Neuron (in vitro differentiated cells): Measurements from ENCODE around the gene SLC26A5.

Experiments
- H2AFZ ChIP-seq: one replicate; pipeline ENCODE4 v1.6.1; 2013; ENCODE audit warnings: low read depth, mild to moderate bottlenecking, inconsistent platforms, low read length, moderate library complexity
- H3K27me3 ChIP-seq: one replicate; pipeline ENCODE4 v1.6.1; 2013; ENCODE audit warnings: low read length; ENCODE audit not compliant: insufficient read depth
- H3K36me3 ChIP-seq: one replicate; pipeline ENCODE4 v1.6.1; 2013; ENCODE audit warnings: low read length; ENCODE audit not compliant: insufficient read depth
- H3K4me1 ChIP-seq: one replicate; pipeline ENCODE4 v1.6.1; 2013; ENCODE audit warnings: low read length; ENCODE audit not compliant: insufficient read depth
- H3K4me3 ChIP-seq: 2 replicates; pipeline ENCODE4 v1.5.1; 2013; ENCODE audit warnings: mild to moderate bottlenecking, low read length, moderate library complexity
- H3K9me3 ChIP-seq: one replicate; pipeline ENCODE4 v1.6.1; 2013; ENCODE audit warnings: low read length

Gene SLC26A5

GRCh38 chr7:103348959-103349358, 97.0 kb downstream of the SLC26A5 start:
- no peak overlapping the region for H2AFZ ChIP-seq
- H3K9me3 ChIP-seq: no peaks in the 10 kb centered on the region

GRCh38 chr7:103348452-103348851, 97.6 kb downstream of the SLC26A5 start:
- Histone ChIP-seq H3K4me3 (peak overlapping the region; percentile 71), H2AFZ (no peak overlapping the region), H3K36me3 (peaks cover 16% of the 10 kb centered on the region), H3K27me3 (no peaks in the 10 kb centered on the region), H3K9me3 (no peaks in the 10 kb centered on the region), H3K4me1 (peaks cover 24% of the 10 kb centered on the region)

More at GRCh38 chr7:103348959-103349358, 97.0 kb downstream of the SLC26A5 start:
- peaks cover 19% of the 10 kb centered on the region for H3K36me3 ChIP-seq
- peak overlapping the region; percentile 71 for H3K4me3 ChIP-seq
- peaks cover 19% of the 10 kb centered on the region for H3K4me1 ChIP-seq
- no peaks in the 10 kb centered on the region for H3K27me3 ChIP-seq

DNA sequence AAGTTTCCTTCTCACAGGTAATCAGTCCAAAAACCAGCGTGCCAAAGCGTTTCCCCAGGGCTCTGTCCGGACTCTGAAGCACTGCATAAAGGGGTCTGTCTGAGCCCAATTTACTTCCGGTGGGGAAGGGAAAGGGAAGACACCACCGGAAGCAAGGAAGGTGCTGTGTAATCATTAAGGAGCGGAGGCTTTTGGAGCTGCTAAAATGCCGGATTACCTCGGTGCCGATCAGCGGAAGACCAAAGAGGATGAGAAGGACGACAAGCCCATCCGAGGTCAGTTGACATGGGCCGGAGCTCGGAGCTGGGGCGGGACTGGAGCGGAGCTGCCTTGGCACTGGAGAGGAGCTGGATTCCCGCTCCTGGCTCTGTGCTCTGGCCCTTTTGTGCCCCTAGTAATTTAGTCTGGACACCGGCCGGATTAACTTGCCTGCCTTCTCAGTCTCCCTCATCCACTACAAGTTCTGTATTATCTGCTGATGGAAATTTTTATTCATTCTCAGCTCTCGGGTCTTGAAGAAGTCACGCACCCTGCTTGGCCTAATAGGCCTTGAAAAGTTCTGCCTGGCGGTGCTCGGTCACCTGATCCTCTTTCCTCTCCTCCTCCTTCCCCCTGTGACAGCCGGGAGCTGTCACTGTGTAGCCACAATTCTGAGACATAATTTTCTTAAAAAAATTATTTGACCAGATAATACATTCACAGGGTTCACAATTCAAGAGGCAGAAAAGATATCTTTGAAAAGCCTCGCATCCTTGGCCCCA, 98.3 kb downstream of the SLC26A5 start, which contains the start of gene PSMC2:
TSS of gene PSMC2 (plus strand) at position 137 of the 761 bp plus-strand sequence. CDS start at position 206, 69 bp downstream.
- no peaks in the 10 kb centered on the region for H3K9me3 ChIP-seq
- H3K4me3 ChIP-seq: peak within 1 kb of the TSS; percentile 71
- H3K36me3 ChIP-seq: peaks cover 9% of the 10 kb centered on the region
- peaks cover 27% of the 10 kb centered on the region for H3K4me1 ChIP-seq
- peak within 1 kb of the TSS; percentile 90 for H2AFZ ChIP-seq
- H3K27me3 ChIP-seq: no peaks in the 10 kb centered on the region

DNA sequence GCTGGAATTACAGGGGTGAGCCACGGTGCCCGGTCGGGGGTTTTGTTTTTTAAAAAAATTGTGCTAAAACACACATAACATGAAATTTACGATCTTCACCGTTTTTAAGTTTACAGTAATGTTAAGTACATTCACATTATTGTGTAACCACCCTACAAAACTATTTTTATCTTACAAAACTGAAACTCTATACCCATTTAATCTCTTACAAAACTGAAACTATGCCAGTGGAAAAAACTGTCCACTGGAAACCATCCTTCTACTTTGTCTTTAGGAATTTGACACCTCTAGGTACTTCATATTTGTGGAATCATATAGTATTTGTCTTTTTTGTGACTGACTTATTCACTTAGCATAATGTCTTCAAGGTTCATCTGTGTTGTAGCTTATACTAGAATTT, 99.6 kb downstream of the SLC26A5 start:
- Histone ChIP-seq H2AFZ (peak overlapping the region; percentile 90), H3K4me1 (peaks cover 27% of the 10 kb centered on the region), H3K9me3 (no peaks in the 10 kb centered on the region), H3K27me3 (no peaks in the 10 kb centered on the region), H3K36me3 (peaks cover 12% of the 10 kb centered on the region), H3K4me3 (peak overlapping the region; percentile 71)

GRCh38 chr7:103344453-103345149, 101.4 kb downstream of the SLC26A5 start, which contains the start of gene DNAJC2:
Gene DNAJC2, minus strand, starts transcription at chr7:103344767. Its CDS starts 145 bp downstream, at chr7:103344622.
- no peaks in the 10 kb centered on the region for H3K9me3 ChIP-seq
- no peaks in the 10 kb centered on the region for H3K27me3 ChIP-seq
- H3K4me3 ChIP-seq: peak within 1 kb of the TSS; percentile 79
- H3K36me3 ChIP-seq: peaks cover 23% of the 10 kb centered on the region
- peak within 1 kb of the TSS; percentile 99 for H2AFZ ChIP-seq
- H3K4me1 ChIP-seq: peaks cover 27% of the 10 kb centered on the region

DNA sequence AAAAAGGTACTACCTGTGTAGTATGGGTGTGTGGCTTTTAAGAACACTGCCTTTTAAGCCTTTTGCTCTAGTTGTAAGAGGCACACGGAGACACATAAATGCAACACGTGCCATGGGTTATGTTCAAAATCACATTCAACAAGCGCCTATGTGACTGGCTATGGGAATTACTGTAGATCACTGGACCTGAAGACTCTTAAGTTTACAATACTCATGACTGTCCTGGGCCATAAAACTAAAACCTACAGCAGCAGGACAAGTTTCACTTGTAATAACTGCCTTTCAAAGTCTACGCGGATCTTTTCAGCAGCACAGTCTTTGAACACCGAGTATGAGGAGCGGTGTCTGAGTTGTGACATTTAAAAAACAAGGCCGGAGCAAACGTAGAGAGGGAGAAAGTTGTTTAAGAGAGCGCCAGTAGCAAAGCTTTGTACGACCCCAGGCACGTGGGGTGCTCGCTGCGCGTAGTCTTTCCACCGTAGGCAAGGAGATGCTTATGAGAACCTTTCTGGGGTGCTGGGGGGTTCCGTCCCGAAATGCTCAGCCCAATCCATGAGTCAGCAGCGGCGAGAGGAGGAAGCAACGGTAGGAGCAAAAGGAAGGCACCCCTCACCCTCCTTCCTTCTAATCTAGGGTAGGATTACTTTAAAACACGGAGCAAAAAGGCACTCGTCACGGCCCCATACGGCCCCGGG, 102.1 kb downstream of the SLC26A5 start:
- Histone ChIP-seq H3K27me3 (no peaks in the 10 kb centered on the region), H3K4me1 (peaks cover 22% of the 10 kb centered on the region), H2AFZ (peak overlapping the region; percentile 99), H3K9me3 (no peaks in the 10 kb centered on the region), H3K4me3 (peak overlapping the region; percentile 79), H3K36me3 (peaks cover 29% of the 10 kb centered on the region)

DNA sequence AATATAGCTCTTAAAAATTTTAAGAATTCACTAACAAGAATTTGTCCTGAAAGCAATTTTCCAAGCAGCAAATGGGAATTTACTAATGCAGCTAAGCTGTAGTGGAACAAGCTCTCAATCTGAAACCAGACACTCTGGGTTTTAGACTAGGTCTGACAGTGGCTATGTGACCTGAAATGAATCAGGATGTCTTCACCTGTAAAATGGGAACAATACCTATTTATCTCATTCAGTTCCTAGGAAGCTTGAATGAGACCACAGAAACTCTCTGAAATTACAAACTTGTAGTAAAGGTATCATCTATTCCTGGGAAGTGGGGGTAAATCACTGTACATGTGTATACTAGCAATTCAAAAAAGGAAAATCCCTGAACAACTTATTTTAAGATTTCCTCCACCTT, 102.7 kb downstream of the SLC26A5 start:
- no peak overlapping the region for H2AFZ ChIP-seq
- H3K9me3 ChIP-seq: no peaks in the 10 kb centered on the region
- H3K27me3 ChIP-seq: no peaks in the 10 kb centered on the region
- H3K36me3 ChIP-seq: peaks cover 31% of the 10 kb centered on the region
- H3K4me3 ChIP-seq: peak overlapping the region; percentile 79
- peaks cover 17% of the 10 kb centered on the region for H3K4me1 ChIP-seq

DNA sequence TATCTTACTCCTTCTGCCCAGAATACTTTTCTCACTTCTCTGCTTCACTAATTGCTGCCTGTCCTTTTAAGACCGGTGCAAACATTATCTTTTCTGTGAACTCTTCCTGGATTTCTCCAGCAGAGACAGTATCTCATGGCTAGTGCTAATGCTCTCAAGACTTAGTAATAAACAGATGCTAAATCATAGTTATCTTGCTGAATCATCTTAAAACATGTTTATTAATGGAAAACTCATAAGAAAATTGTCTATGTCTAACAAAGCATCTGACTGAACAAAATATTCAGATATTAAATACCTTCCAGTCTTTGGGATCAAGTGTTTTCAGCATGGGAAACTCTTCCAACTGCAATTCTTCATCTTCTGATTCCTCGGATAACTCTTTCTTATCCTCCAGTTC, 104.5 kb downstream of the SLC26A5 start:
- no peaks in the 10 kb centered on the region for H3K27me3 ChIP-seq
- H3K9me3 ChIP-seq: no peaks in the 10 kb centered on the region

GRCh38 chr7:103338864-103339263, 107.1 kb downstream of the SLC26A5 start:
- H3K9me3 ChIP-seq: no peaks in the 10 kb centered on the region
- no peak overlapping the region for H3K4me3 ChIP-seq
- H3K27me3 ChIP-seq: no peaks in the 10 kb centered on the region
- peaks cover 66% of the 10 kb centered on the region for H3K36me3 ChIP-seq
- H3K4me1 ChIP-seq: peaks cover 7% of the 10 kb centered on the region
- H2AFZ ChIP-seq: no peak overlapping the region

More for the DNA sequence above, 104.5 kb downstream of the SLC26A5 start:
- Histone ChIP-seq H3K36me3 (peaks cover 47% of the 10 kb centered on the region), H3K4me1 (peaks cover 8% of the 10 kb centered on the region), H3K4me3 (no peak overlapping the region), H2AFZ (no peak overlapping the region)

GRCh38 chr7:103336761-103337160, 109.2 kb downstream of the SLC26A5 start:
- H3K4me1 ChIP-seq: no peaks in the 10 kb centered on the region
- H3K4me3 ChIP-seq: no peak overlapping the region
- no peak overlapping the region for H2AFZ ChIP-seq
- peaks cover 70% of the 10 kb centered on the region for H3K36me3 ChIP-seq
- no peaks in the 10 kb centered on the region for H3K27me3 ChIP-seq
- no peaks in the 10 kb centered on the region for H3K9me3 ChIP-seq

- H3K27me3 ChIP-seq: no peaks in the 10 kb centered on the region
- no peak overlapping the region for H2AFZ ChIP-seq
- no peaks in the 10 kb centered on the region for H3K4me1 ChIP-seq
- no peaks in the 10 kb centered on the region for H3K9me3 ChIP-seq
- H3K4me3 ChIP-seq: no peak overlapping the region
- peaks cover 54% of the 10 kb centered on the region for H3K36me3 ChIP-seq
These were observed 120.3 kb downstream of the SLC26A5 start for GRCh38 chr7:103325744-103326143.
